Tibial artery (tissue), 4 donors: ENCODE measurements around the gene BRICD5.

ENCODE experiments used
- DNase-seq, 2 donors: peaks; one replicate each; pipeline ENCODE4 v3.0.0-alpha.2; 2019
- H3K27ac ChIP-seq, 2 donors: fragments of 200-600 bp; sonication (generic) in 1 of 2; 1 replicate in 1 of 2; 2 replicates in 1 of 2; pipeline ENCODE4 v1.5.1; 2018 to 2019; ENCODE audit warnings: mild to moderate bottlenecking in 1 of 2
- H3K27me3 ChIP-seq, 2 donors: fragments of 200-600 bp; sonication (generic) in 1 of 2; one replicate each; pipeline versions ENCODE4 v1.5.1 to v1.6.0; 2016 to 2019
- H3K36me3 ChIP-seq, 3 donors: fragments of 200-600 bp; sonication (generic) in 2 of 3; one replicate each; pipeline ENCODE4 v1.5.1; 2016 to 2019; ENCODE audit warnings: mild to moderate bottlenecking in 2 of 3
- H3K4me1 ChIP-seq, 4 donors: fragments of 200-600 bp; sonication (generic) in 2 of 4; 1 replicate in 3 of 4; 2 replicates in 1 of 4; pipeline ENCODE4 v1.5.1; 2016 to 2019
- H3K4me3 ChIP-seq, 2 donors: fragments of 200-600 bp; sonication (generic) in 1 of 2; 1 replicate in 1 of 2; 2 replicates in 1 of 2; pipeline ENCODE4 v1.5.1; 2018 to 2019; ENCODE audit warnings: mild to moderate bottlenecking in 2 of 2
- H3K9me3 ChIP-seq, 3 donors: fragments of 200-600 bp; sonication (generic) in 1 of 3; one replicate each; pipeline ENCODE4 v1.5.1; 2016 to 2019
- intact Hi-C: fragments of 100-400 bp; cut with DNase I; formaldehyde crosslinking; loops from one replicate; pipeline ENCODE4 v1.15.0; 2023; ENCODE audit warnings: low total_unique reads
- TF ChIP-seq, protein P1 (sequence below), 2 experiments: fragments of 200-600 bp in 1 of 2; fragments of 450-650 bp in 1 of 2; IDR thresholded peaks; one replicate each; pipeline ENCODE4 v1.5.1; 2017 to 2019; ENCODE audit warnings: antibody characterized with exemption in 2 of 2, mild to moderate bottlenecking in 1 of 2, moderate library complexity in 1 of 2

The BRICD5 gene

DNA sequence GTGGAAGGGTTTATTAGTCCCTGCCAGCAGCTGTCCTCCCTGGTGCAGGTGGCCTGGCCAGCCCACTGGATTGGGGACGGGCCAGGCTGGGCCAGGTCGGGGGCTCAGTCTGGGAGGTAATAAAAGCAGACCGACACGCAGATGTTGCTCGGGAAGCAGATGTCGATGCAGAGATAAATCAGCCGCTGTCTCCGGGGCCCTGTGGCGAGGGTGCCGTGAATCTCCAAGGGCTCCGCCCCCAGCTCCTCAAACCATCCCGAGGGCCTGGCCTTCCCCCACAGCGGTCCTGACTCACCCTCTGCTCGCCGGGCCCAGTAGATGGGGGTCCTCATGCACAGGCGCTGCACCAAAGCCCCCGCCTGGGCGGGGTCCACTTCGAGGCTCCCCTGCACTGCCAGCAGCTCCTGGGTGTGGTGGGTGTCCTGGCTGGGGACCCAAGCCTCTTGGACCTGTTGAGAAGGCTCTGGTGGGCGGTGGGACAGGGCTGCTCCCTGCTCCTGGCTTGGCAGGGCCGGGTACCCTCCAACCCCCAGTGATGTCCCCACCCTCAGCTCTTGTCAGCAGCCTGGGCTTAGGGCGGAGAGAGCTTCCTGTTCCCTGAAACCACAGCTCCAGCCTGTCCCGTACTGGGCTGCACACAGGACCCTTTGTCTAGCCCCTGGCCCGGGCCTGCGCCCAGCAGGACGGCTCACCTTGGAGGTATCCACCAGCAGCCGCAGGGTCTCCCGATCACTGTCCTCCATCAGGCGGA is 1.2 kb downstream of the BRICD5 start:
- H3K27me3 ChIP-seq, result no peaks in the 10 kb centered on the region
- no peaks in the 10 kb centered on the region for H3K9me3 ChIP-seq
- H3K4me1 ChIP-seq, result peaks cover 0 to 42% (median 35%) of the 10 kb centered on the region in 4 donors
- H3K27ac ChIP-seq, result no peak overlapping the region
- TF ChIP-seq, protein P1, sequence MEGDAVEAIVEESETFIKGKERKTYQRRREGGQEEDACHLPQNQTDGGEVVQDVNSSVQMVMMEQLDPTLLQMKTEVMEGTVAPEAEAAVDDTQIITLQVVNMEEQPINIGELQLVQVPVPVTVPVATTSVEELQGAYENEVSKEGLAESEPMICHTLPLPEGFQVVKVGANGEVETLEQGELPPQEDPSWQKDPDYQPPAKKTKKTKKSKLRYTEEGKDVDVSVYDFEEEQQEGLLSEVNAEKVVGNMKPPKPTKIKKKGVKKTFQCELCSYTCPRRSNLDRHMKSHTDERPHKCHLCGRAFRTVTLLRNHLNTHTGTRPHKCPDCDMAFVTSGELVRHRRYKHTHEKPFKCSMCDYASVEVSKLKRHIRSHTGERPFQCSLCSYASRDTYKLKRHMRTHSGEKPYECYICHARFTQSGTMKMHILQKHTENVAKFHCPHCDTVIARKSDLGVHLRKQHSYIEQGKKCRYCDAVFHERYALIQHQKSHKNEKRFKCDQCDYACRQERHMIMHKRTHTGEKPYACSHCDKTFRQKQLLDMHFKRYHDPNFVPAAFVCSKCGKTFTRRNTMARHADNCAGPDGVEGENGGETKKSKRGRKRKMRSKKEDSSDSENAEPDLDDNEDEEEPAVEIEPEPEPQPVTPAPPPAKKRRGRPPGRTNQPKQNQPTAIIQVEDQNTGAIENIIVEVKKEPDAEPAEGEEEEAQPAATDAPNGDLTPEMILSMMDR (IDR thresholded peaks at IDR 0.05), result no peak
- DNase-seq, result no peak
- H3K4me3 ChIP-seq, result no peak overlapping the region
- H3K36me3 ChIP-seq, result peaks cover 18 to 49% (median 32%) of the 10 kb centered on the region in 3 donors
- intact Hi-C loops, result no loop called here

DNA sequence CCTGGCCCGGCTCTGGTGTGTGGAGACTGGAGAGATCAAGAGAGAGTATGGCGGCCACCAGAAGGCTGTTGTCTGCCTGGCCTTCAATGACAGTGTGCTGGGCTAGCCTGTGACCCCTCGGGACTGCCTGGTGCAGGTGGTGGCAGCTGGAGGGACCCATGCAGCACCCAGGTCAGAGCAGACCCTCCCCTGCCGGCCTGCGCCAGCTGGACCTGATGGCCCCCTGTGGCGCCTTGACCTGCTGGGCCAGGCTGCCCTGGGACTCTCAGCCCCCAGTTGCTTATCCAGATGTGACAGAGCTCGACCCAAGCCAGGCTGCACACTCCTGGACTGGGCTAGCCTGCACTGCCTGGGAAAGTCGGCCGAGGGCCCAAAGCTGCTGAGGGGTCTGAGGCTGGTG is 1.9 kb downstream of the BRICD5 start:
- no peaks in the 10 kb centered on the region for H3K27me3 ChIP-seq
- no peak overlapping the region for H3K4me3 ChIP-seq
- H3K27ac ChIP-seq, result no peak overlapping the region
- H3K4me1 ChIP-seq, result peaks cover 0 to 36% (median 29%) of the 10 kb centered on the region in 4 donors
- peaks cover 18 to 49% (median 32%) of the 10 kb centered on the region in 3 donors for H3K36me3 ChIP-seq
- no peaks in the 10 kb centered on the region for H3K9me3 ChIP-seq
- no peak for DNase-seq
- intact Hi-C loops, result no loop called here
- TF ChIP-seq, protein P1 (IDR thresholded peaks at IDR 0.05), result no peak

DNA sequence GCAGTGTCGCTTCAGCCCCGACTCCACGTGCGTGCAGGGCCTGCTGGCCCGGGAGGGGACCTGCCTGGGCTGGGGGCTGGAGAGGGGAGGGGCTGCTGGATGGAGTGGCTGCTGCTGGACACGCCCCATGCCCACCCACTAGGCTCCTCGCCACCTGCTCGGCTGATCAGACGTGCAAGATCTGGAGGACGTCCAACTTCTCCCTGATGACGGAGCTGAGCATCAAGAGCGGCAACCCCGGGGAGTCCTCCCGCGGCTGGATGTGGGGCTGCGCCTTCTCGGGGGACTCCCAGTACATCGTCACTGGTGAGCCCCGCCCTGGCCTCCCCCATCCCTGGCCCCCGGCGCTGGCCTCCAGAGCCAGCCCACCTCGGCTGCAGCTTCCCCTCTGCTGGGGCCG is 2.4 kb downstream of the BRICD5 start:
- Histone ChIP-seq H3K27ac (no peak overlapping the region), H3K36me3 (peaks cover 18 to 49% (median 32%) of the 10 kb centered on the region in 3 donors), H3K4me3 (no peak overlapping the region), H3K9me3 (no peaks in the 10 kb centered on the region), H3K27me3 (no peaks in the 10 kb centered on the region), H3K4me1 (peaks cover 0 to 31% (median 24%) of the 10 kb centered on the region in 4 donors)
- TF ChIP-seq, protein P1 (IDR thresholded peaks at IDR 0.05), result no peak
- DNase-seq, result no peak
- intact Hi-C loops, result no loop called here

DNA sequence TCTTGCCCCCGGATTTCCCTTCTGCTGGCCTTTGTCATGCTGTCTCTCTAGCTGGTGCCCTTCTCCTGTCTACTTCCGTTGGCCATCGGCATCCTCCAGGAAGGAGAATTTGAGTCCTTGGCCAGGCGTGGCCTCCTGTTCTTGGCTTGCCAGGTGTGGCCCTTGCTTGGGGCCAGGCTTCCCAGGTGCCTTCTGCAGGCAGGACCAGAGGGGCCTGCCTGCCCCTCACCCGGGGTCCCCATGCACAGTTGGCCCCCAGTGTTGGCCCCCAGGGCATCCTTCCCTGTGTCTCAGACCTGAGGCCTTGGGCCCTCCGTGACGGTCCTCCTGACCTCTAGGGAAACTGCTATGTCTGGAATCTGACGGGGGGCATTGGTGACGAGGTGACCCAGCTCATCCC is 2.8 kb downstream of the BRICD5 start:
- Histone ChIP-seq H3K36me3 (peaks cover 18 to 47% (median 32%) of the 10 kb centered on the region in 3 donors), H3K4me1 (peaks cover 0 to 27% (median 20%) of the 10 kb centered on the region in 4 donors), H3K4me3 (no peak overlapping the region), H3K27ac (no peak overlapping the region), H3K9me3 (no peaks in the 10 kb centered on the region), H3K27me3 (no peaks in the 10 kb centered on the region)
- no peak for DNase-seq
- intact Hi-C loops, result no loop called here
- TF ChIP-seq, protein P1 (IDR thresholded peaks at IDR 0.05), result no peak

DNA sequence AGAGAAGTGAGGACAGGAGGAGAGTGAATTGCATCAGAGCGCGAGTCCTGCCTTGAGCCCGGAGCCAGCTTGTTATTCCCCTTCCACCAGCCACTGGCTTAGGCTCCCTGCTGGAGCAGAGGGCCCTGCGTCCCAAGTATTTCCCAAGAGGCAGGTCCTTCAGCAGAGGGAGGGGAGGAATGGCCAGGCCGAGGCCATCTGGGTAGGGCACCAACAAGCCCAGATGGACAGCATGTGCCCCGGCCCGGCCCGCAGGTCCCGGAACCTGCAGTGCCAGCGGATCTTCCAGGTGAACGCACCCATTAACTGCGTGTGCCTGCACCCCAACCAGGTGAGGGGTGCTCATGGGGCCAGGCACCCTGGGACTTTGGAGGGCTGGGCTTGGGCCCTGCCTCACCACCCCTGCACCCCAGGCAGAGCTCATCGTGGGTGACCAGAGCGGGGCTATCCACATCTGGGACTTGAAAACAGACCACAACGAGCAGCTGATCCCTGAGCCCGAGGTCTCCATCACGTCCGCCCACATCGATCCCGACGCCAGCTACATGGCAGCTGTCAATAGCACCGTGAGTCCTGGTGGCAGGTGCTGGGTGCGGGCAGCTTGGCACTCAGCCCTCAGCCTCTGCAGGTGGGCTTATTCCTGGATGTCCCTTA is 3.8 kb downstream of the BRICD5 start:
- Histone ChIP-seq H3K27me3 (no peaks in the 10 kb centered on the region), H3K27ac (no peak overlapping the region), H3K4me3 (peak overlapping the region in 1 of 2 donors; percentile 75), H3K36me3 (peaks cover 18 to 40% (median 25%) of the 10 kb centered on the region in 3 donors), H3K4me1 (peaks cover 0 to 18% (median 15%) of the 10 kb centered on the region in 4 donors), H3K9me3 (no peaks in the 10 kb centered on the region)
- intact Hi-C loops, result no loop called here
- TF ChIP-seq, protein P1 (IDR thresholded peaks at IDR 0.05), result no peak
- no peak for DNase-seq
